SK-N-MC (cell line): Measurements from ENCODE around the gene ZNF462.

ENCODE experiments used
- DNase-seq: peaks from one replicate; pipeline ENCODE4 v3.0.0-alpha.2; 2011; ENCODE audit warnings: low read depth, low spot score
- H3K27ac ChIP-seq: fragments of 200-600 bp; sonication (generic); 2 replicates; pipeline ENCODE4 v1.5.1; 2016; ENCODE audit warnings: mixed run types
- H3K36me3 ChIP-seq: fragments of 200-600 bp; sonication (generic); 2 replicates; pipeline ENCODE4 v1.6.1; 2017; ENCODE audit warnings: antibody characterized with exemption, low read length, mixed read lengths; ENCODE audit not compliant: insufficient read depth
- H3K4me3 ChIP-seq: fragments of 200-600 bp; sonication (generic); 2 replicates; pipeline ENCODE4 v1.5.1; 2016
- H3K9ac ChIP-seq: fragments of 200-600 bp; sonication (generic); 2 replicates; pipeline ENCODE4 v1.8.0; 2017; ENCODE audit warnings: mixed run types, mixed read lengths; ENCODE audit not compliant: insufficient read length
- H3K9me3 ChIP-seq: fragments of 200-600 bp; sonication (generic); 2 replicates; pipeline ENCODE4 v1.6.1; 2017; ENCODE audit warnings: low read depth, mild to moderate bottlenecking, antibody characterized with exemption, low read length, moderate library complexity, mixed read lengths
- EZH2 ChIP-seq: fragments of 200-600 bp; sonication (generic); IDR thresholded peaks from one replicate; pipeline ENCODE4 v1.6.1; 2017; ENCODE audit warnings: antibody characterized with exemption
- FOXP2 ChIP-seq: optimal IDR thresholded peaks from 2 replicates; pipeline ENCODE3; 2011; ENCODE audit warnings: mild to moderate bottlenecking, moderate library complexity; ENCODE audit not compliant: insufficient read depth; ENCODE audit errors: extremely low read length, control extremely low read depth
- POLR2AphosphoS5 ChIP-seq: IDR thresholded peaks from 2 replicates; pipeline ENCODE4 v1.6.1; 2012; ENCODE audit warnings: mild to moderate bottlenecking, low read depth, low read length, borderline replicate concordance

ZNF462 gene

GRCh38 chr9:106886111-106887046 lies 23.4 kb downstream of the ZNF462 start:
- Histone ChIP-seq H3K27ac (no peak overlapping the region), H3K9ac (no peak overlapping the region), H3K36me3 (no peaks in the 10 kb centered on the region), H3K4me3 (no peak overlapping the region), H3K9me3 (no peaks in the 10 kb centered on the region)
- no peak for DNase-seq
- no peak for TF ChIP-seq EZH2
- no peak for TF ChIP-seq POLR2AphosphoS5
- TF ChIP-seq FOXP2 = no peak

DNA sequence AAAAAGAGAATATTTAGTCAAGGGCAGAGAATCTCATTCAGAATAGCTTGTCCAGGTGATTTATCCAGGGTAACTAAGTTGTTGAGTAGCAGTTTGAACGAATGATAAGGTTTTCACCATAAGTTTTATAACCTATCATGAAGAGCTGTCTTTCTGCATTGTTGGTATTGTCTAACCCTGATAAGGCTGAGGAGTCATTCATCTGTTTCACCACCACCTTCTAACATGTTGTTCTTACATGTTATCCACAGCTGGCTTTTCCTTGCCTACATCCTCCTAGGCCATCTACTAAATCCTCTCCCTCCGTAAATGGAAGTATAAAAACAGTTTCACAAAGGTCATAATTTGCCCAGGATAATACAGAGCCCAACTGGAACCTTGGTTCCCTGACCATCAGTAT lies 24.1 kb downstream of the ZNF462 start:
- Histone ChIP-seq H3K27ac (no peak overlapping the region), H3K36me3 (no peaks in the 10 kb centered on the region), H3K4me3 (no peak overlapping the region), H3K9me3 (no peaks in the 10 kb centered on the region), H3K9ac (no peak overlapping the region)
- no peak for DNase-seq
- TF ChIP-seq POLR2AphosphoS5 (no peak), EZH2 (no peak), FOXP2 (no peak)

GRCh38 chr9:106889061-106889590 lies 26.2 kb downstream of the ZNF462 start:
- TF ChIP-seq FOXP2 = no peak
- no peak for TF ChIP-seq POLR2AphosphoS5
- no peak for TF ChIP-seq EZH2
- no peak for DNase-seq
- Histone ChIP-seq H3K9ac (no peak overlapping the region), H3K9me3 (no peaks in the 10 kb centered on the region), H3K4me3 (no peak overlapping the region), H3K27ac (no peak overlapping the region), H3K36me3 (no peaks in the 10 kb centered on the region)

- H3K36me3 ChIP-seq = no peaks in the 10 kb centered on the region
- no peaks in the 10 kb centered on the region for H3K9me3 ChIP-seq
- no peak for TF ChIP-seq FOXP2
- TF ChIP-seq EZH2 = no peak
- no peak for TF ChIP-seq POLR2AphosphoS5
- H3K4me3 ChIP-seq = no peak overlapping the region
- H3K9ac ChIP-seq = no peak overlapping the region
- H3K27ac ChIP-seq = no peak overlapping the region
- no peak for DNase-seq
These were observed 27.6 kb downstream of the ZNF462 start for GRCh38 chr9:106890608-106891007.

DNA sequence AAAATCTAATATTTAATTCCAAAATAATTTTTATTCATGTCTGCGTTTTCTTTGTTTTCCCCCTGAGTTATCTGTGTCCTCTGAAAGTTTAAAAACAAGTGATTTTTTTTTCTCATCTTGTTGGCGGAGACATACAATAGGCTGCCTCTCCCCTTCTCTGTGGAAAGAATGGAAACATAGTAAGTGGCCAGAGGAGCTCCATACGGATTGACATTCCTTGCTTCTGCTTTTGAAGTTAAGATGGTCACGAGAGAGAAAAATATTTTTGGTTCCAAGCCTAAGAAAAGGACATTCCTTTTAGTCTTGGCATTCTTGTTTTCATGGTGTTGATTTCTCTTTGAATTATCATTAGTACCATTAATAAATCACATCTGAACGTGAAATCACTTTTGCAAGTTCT lies 28.3 kb downstream of the ZNF462 start:
- no peak overlapping the region for H3K27ac ChIP-seq
- H3K36me3 ChIP-seq = no peaks in the 10 kb centered on the region
- TF ChIP-seq POLR2AphosphoS5 (no peak), FOXP2 (no peak), EZH2 (no peak)
- no peak overlapping the region for H3K4me3 ChIP-seq
- DNase-seq = no peak
- no peaks in the 10 kb centered on the region for H3K9me3 ChIP-seq
- H3K9ac ChIP-seq = no peak overlapping the region

GRCh38 chr9:106892632-106893031 lies 29.7 kb downstream of the ZNF462 start:
- no peak for TF ChIP-seq FOXP2
- TF ChIP-seq POLR2AphosphoS5 = no peak
- TF ChIP-seq EZH2 = no peak
- Histone ChIP-seq H3K27ac (no peak overlapping the region), H3K9me3 (no peaks in the 10 kb centered on the region), H3K36me3 (no peaks in the 10 kb centered on the region), H3K9ac (no peak overlapping the region), H3K4me3 (no peak overlapping the region)
- DNase-seq = no peak

DNA sequence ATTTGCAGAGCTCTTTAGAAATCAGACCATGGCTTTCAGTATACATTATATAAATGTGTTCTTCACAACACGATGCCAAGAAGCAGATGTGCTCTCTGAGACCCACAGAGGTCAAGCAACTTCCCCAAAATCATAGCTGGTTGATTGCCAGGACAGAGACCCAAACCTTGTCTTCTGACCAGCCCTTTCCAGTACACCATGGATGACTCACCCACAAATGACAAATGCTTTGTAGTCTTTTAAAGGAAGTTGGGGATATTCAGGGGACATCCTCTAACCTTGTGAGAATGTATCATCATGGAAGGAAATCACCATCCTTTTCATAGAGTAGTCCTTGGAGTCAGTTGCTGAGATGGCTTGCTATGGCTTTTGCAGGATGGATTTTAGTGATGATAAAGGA lies 30.1 kb downstream of the ZNF462 start:
- TF ChIP-seq FOXP2 (no peak), POLR2AphosphoS5 (no peak), EZH2 (no peak)
- no peak overlapping the region for H3K4me3 ChIP-seq
- DNase-seq = no peak
- no peak overlapping the region for H3K27ac ChIP-seq
- no peaks in the 10 kb centered on the region for H3K9me3 ChIP-seq
- no peak overlapping the region for H3K9ac ChIP-seq
- H3K36me3 ChIP-seq = no peaks in the 10 kb centered on the region

- Histone ChIP-seq H3K4me3 (no peak overlapping the region), H3K9me3 (no peaks in the 10 kb centered on the region), H3K36me3 (no peaks in the 10 kb centered on the region), H3K27ac (no peak overlapping the region), H3K9ac (no peak overlapping the region)
- TF ChIP-seq FOXP2 = no peak
- TF ChIP-seq POLR2AphosphoS5 = no peak
- TF ChIP-seq EZH2 = no peak
- DNase-seq = no peak
These were observed 33.7 kb downstream of the ZNF462 start for GRCh38 chr9:106896695-106897094.

GRCh38 chr9:106897236-106897635 lies 34.3 kb downstream of the ZNF462 start:
- Histone ChIP-seq H3K9ac (no peak overlapping the region), H3K36me3 (no peaks in the 10 kb centered on the region), H3K9me3 (no peaks in the 10 kb centered on the region), H3K4me3 (no peak overlapping the region), H3K27ac (no peak overlapping the region)
- TF ChIP-seq FOXP2 (no peak), EZH2 (no peak), POLR2AphosphoS5 (no peak)
- no peak for DNase-seq
